Measurements from ENCODE around the gene CTNNBIP1. TPM values are rescaled to one million over a fixed set of nuclear protein-coding genes. Genes with fewer than 3 reads are reported as not detected.

The CTNNBIP1 gene
- total RNA-seq, 2 donors from 2014 or later, result 65.0 to 69.5 TPM

- no peaks in the 10 kb centered on the region for H3K4me1 Mint-ChIP-seq
- WGBS, 2 experiments (ENCODE audit: insufficient coverage in 1 of 2, insufficient read length in 1 of 2), result 48 to 60% methylated on average over 11 to 15 of the region's 15 CpGs
- peak; percentile 99 for TF ChIP-seq CTCF (conservative IDR thresholded peaks at IDR 0.05)
These were observed 42.4 kb downstream of the CTNNBIP1 start for GRCh38 chr1:9867408-9868243.

GRCh38 chr1:9866836-9867235 lies 43.2 kb downstream of the CTNNBIP1 start:
- Histone ChIP-seq H3K4me1 (ENCODE audit: control insufficient read depth, insufficient read depth, low read length) (peaks cover under 1% of the 10 kb centered on the region), H3K36me3 (ENCODE audit: control insufficient read depth, insufficient read depth, low read length) (peaks cover 13% of the 10 kb centered on the region), H3K9ac (ENCODE audit: extremely low read depth, low read length, poor library complexity, severe bottlenecking) (no peak overlapping the region), H3K9me3 (ENCODE audit: control insufficient read depth, low read length) (no peaks in the 10 kb centered on the region), H3K27me3 (ENCODE audit: control insufficient read depth, insufficient read depth, low read length, poor library complexity, severe bottlenecking) (no peaks in the 10 kb centered on the region), H3K4me3 (ENCODE audit: low read length) (no peak overlapping the region), H3K27ac (ENCODE audit: low read depth, low read length) (no peak overlapping the region)
- H3K27ac Mint-ChIP-seq, result no peak overlapping the region
- 92 to 95% methylated on average over 4 to 6 of the region's 6 CpGs for WGBS, 2 experiments (ENCODE audit: insufficient coverage in 1 of 2, insufficient read length in 1 of 2)
- no peaks in the 10 kb centered on the region for H3K27me3 Mint-ChIP-seq (ENCODE audit: insufficient read depth)
- no peak for TF ChIP-seq CTCF (conservative IDR thresholded peaks at IDR 0.05)
- no peak for DNase-seq
- no peak overlapping the region for H3K4me3 Mint-ChIP-seq
- H3K36me3 Mint-ChIP-seq (ENCODE audit: low read depth), result peaks cover 24% of the 10 kb centered on the region
- H3K9me3 Mint-ChIP-seq, result no peaks in the 10 kb centered on the region
- no peaks in the 10 kb centered on the region for H3K4me1 Mint-ChIP-seq

More at GRCh38 chr1:9867408-9868243, 42.4 kb downstream of the CTNNBIP1 start:
- H3K27me3 Mint-ChIP-seq (ENCODE audit: insufficient read depth), result no peaks in the 10 kb centered on the region
- H3K9me3 ChIP-seq (ENCODE audit: control insufficient read depth, low read length), result no peaks in the 10 kb centered on the region
- H3K4me3 Mint-ChIP-seq, result no peak overlapping the region
- H3K36me3 Mint-ChIP-seq (ENCODE audit: low read depth), result peaks cover 26% of the 10 kb centered on the region
- H3K36me3 ChIP-seq (ENCODE audit: control insufficient read depth, insufficient read depth, low read length), result peaks cover 13% of the 10 kb centered on the region
- peak; percentile 95 for DNase-seq
- H3K27ac ChIP-seq (ENCODE audit: low read depth, low read length), result no peak overlapping the region
- H3K27ac Mint-ChIP-seq, result no peak overlapping the region
- H3K4me1 ChIP-seq (ENCODE audit: control insufficient read depth, insufficient read depth, low read length), result peaks cover 5% of the 10 kb centered on the region
- H3K4me3 ChIP-seq (ENCODE audit: low read length), result no peak overlapping the region
- H3K9ac ChIP-seq (ENCODE audit: extremely low read depth, low read length, poor library complexity, severe bottlenecking), result no peak overlapping the region
- no peaks in the 10 kb centered on the region for H3K9me3 Mint-ChIP-seq
- H3K27me3 ChIP-seq (ENCODE audit: control insufficient read depth, insufficient read depth, low read length, poor library complexity, severe bottlenecking), result no peaks in the 10 kb centered on the region

GRCh38 chr1:9865724-9866123 lies 44.3 kb downstream of the CTNNBIP1 start:
- H3K9me3 Mint-ChIP-seq, result no peaks in the 10 kb centered on the region

More at GRCh38 chr1:9865724-9866123, 44.3 kb downstream of the CTNNBIP1 start:
- WGBS, 2 experiments (ENCODE audit: insufficient coverage in 1 of 2, insufficient read length in 1 of 2), result 88 to 89% methylated on average over 1 to 2 of the region's 2 CpGs
- Mint-ChIP-seq H3K36me3 (ENCODE audit: low read depth) (peaks cover 24% of the 10 kb centered on the region), H3K27me3 (ENCODE audit: insufficient read depth) (no peaks in the 10 kb centered on the region), H3K27ac (no peak overlapping the region), H3K4me1 (no peaks in the 10 kb centered on the region), H3K4me3 (no peak overlapping the region)
- Histone ChIP-seq H3K4me3 (ENCODE audit: low read length) (no peak overlapping the region), H3K36me3 (ENCODE audit: control insufficient read depth, insufficient read depth, low read length) (peaks cover 12% of the 10 kb centered on the region), H3K27ac (ENCODE audit: low read depth, low read length) (no peak overlapping the region), H3K4me1 (ENCODE audit: control insufficient read depth, insufficient read depth, low read length) (no peaks in the 10 kb centered on the region), H3K9me3 (ENCODE audit: control insufficient read depth, low read length) (no peaks in the 10 kb centered on the region), H3K27me3 (ENCODE audit: control insufficient read depth, insufficient read depth, low read length, poor library complexity, severe bottlenecking) (no peaks in the 10 kb centered on the region), H3K9ac (ENCODE audit: extremely low read depth, low read length, poor library complexity, severe bottlenecking) (no peak overlapping the region)
- DNase-seq, result no peak
- no peak for TF ChIP-seq CTCF (conservative IDR thresholded peaks at IDR 0.05)

Data from endodermal cell (in vitro differentiated cells).